GM10847 (cell line): ENCODE data around the gene IGFBP5.

Experiments
- POLR2A ChIP-seq: IDR thresholded peaks from 2 replicates; pipeline ENCODE4 v1.6.1; 2011; ENCODE audit not compliant: insufficient read length; ENCODE audit errors: extremely low read depth

Gene IGFBP5

DNA sequence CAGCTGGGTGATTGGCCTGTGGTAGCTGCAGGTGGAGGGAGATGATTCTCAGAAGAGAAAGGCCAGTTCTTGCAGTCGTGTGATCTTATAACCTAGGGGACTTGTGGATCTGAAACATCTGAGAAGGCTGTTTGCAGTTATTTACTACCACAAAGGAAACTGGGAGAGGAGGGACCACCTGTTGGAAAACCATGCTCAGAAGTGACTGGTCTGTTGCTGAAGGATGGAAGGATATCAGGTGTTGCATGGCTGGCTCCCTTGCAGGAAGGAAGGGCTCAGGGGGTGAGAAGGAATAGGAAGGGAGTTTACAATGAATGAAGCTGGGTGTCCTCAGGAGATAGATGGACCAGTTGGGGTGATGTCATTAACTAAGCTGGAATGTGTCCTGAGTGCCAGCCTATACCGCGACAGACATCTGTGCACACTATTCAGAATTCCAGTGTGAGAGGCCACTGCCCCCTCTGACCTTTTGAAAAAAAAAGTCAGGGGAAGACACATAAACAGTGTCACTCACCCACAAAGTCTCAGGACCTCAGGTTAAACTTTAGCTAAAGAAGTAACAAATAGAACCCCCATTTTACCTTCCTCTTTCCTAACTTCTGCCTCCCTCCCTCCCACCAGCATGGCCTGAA, 44.6 kb downstream of the IGFBP5 start:
- TF ChIP-seq POLR2A: no peak

DNA sequence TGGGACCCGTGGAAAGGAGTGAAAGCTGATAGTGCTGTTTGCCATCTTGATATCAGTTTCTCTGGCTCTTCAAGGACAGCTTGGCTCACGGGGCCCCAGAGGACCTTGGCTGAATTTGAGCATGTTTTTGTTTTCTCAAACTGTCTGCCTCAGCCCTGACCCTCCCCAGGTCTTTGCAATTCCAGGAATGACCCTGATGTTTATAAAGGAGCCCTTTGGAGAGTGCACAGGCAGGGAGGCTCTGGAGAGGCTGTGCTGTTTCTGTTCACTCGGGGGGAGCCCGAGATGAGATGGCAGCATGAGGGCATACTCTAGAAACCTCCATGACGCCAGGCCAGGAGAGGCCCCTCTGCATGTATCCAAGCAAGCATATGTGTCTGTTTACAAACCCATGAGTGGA, 45.8 kb downstream of the IGFBP5 start:
- TF ChIP-seq POLR2A: no peak

DNA sequence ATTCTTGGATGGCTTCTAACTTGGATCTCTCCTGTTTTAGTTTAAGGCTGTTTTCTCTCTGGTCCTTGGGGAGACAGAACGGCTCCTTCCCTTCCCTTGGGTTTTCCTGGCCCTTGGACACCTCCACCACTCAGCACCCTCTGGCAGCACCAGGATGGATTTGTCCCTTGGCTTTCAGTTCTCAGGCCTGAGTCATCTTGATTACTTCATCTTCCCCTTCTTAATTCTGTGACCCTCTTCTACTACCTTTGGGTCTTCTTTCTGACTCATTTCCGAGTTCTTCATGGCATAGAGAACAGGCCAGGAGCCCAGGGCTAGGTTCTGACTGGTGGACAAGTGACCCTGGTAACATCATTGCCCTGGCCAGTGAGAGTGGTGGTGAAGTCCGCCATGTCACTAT, 47.2 kb downstream of the IGFBP5 start:
- no peak for TF ChIP-seq POLR2A

DNA sequence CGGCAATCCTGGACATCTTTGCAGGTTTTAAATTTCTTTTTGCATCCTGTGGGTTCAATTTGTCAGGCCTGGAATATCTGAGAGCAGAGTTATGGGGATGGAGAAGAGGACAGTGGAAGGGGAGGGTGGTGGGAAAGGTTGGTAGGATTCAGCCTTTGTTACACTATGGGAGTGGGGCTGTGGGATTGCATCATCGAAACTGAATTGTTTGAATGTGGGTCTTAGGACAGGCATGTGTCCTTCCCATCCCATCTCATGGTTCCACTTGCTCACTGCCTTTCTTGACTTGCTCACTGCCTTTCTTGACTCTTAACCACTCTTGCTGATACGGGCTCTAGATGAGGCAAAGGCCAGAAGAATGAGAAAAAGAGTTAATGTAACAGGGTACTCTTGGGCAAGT, 49.2 kb downstream of the IGFBP5 start:
- no peak for TF ChIP-seq POLR2A

DNA sequence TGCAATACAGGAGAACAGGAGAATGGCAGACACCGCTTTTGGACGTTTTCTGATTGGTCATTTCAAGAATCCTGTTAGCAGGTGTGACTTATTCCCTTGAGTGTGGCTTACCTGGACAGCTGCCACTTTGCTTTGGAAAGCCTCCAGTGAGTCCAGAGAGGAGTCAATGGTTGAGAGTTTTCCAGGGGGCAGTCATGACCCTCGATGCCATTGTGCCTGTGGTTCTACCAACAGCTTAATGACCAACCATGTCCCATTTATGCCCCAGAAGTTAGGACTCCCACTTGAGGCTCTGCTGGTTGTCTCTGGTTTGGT, 49.8 kb downstream of the IGFBP5 start:
- TF ChIP-seq POLR2A: no peak

DNA sequence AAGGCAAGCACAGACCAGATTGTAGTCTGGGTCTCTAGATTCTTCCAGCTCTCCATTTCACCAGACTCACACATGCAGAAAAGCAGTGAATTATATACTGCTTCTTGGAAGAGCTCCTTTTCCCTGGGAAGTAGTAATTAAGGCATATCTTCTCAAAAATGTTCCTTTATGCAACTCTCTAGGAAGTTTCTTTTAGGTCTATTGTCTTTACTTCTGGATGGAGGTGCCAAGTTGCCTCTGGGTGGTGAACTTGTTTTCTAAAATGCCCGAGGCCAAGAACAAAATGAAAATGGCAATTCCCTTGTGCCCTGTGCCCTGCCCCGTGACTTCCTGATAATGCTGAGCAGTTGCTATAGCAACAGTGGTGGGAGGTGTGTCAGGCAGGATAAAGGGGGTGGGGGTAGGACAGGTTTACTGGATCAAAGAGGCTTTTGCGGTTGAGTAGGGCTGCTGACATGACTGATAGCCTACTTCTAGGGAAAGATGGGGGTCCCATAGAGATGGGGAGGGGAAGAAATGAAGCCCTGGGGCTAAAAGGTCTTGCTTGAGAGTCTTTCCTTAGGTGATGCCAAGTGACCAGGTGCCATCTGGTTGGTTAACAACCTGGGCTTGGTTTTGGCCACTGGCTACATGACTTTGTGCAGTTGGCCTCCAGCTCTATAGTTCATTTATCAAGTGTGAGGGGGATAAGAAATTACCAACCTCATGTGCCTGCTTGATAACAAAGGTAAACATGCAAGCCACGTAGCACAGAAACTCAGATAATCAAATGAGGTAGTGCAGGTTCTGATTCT, 50.3 kb downstream of the IGFBP5 start:
- no peak for TF ChIP-seq POLR2A

DNA sequence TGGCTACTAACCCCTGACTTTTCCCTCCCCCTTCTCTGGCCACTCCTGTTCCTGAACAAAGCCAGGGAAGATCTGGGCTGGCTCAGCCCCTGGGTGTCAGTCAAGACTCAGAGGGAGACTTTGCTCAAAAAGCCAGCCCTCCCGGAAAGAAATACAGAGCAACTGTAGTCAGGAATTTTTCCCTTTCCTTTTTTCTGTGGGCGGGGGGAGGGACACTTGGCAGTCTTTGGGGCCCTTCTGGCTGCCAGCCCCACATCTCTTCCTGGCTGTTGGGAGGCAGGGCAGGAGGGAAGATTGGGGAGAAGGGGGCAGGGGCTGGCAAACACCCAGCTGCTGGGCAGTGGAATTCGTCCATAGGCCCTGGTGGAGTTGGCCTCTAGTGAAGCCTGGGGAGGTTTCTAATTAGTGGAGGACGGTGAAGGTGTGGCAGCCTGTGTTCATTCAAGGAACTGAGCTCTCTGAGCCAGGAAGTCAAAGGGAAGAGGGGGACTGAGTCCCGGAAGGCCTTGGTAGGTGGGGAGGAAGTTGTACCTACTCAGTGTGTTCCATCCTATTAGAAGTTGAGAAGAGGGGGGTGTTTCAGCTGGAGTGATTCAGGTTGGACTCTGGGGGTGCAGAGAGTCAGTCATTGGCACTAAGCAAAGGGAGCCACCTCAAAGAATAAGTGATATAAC, 51.2 kb downstream of the IGFBP5 start:
- TF ChIP-seq POLR2A: no peak

DNA sequence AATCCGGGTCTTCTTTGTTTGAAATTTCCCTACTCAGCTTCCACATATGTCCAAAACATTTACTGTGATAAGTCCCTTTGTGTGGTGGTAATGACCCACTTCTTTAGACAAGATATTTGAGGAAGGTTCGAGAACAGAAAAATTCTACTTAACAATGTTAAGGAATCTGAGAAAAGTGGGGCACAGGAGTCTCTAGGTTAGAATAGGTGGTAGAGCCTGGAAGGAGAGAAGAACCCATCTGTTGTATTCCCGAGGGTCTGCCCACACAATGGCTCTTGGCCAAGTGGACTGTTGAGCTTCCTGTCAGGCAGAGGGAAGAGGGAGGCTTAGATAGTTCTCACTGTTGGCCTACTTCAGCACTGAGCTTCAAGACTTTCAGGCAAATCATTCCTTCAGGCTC, 57.9 kb downstream of the IGFBP5 start:
- TF ChIP-seq POLR2A: no peak

DNA sequence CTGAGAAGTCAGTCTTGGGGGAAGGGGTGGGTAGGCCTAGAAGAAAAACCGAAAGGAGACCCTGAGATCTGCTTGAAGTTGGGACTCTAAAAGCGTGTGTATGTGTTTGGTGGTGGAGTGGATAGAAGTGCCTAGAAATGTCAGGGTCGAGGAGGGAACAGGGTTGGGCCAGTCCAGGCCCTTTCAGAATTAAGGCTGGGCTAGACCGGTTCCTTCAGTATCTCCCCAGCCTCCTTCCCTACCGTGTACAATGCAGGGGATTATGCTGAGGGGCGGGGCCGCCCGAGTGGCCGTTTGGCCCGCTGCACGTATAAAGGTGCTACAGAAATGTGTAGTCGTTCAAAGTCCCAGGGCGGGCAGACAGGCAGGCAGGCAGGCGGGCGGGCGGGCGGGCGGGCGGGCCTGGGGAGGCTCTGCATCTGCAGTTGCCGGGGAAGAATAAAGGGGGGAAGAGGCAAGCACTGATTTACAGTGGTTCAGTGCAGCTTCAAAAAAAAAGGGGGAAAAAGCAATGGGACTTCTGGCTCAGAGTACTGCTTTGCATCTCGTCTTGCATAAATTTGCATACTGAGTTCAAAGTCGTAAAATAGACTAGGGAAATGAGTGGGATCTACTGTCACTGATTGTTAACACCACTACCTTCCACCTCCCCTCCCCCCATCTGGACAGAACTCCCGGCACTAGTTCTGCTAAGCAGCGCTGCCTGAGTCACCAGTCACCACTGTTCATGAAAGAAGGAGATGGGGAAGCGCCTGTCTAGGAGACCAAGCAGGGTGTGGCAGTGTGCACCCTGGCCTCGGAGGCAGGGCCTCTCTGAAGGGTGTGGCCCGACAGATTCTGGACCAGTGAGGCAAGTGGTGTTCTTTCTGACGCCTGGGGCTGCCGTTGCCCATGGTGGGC, 58.5 kb downstream of the IGFBP5 start:
- no peak for TF ChIP-seq POLR2A

DNA sequence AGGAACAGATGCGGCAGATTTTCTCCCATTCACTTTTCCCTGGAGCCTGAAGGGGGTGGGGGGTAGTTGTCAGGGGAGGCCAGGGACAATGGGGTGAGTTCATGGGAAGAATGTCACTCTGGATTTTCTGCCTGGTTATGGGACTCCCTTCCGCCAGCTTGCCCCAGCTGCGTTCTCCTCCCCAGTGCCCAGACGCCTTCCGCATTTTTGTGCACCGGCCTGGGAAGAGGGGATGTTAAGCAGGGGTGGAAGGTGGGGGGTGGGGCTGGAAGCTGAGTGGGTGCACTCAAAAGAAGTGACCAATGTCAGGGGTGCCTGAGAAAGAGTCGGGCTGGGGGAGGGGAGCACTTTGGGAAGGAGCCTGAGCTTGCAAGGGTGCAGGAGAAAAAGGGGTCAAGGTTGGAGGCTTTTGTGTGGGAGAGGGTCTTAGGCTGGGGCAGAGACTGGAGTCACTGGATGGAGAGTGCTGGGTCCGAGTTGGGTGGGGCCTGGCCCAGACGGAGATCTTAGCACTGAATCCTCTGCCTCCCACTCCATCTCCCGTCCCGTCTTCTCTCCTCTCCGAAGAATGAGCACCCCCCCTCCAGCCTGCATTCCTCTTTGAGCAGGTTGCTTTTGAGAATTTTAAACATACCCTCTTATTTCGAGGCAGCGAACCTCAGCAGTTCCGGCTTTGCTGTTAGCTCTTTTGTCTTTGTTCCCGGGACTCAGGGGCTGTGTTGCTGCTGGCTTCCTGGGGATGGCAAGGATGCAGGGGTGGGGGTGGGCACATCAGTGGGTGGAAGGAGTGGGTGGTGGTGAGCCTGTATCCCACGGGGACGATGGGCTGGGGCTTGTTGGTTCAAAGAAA, 59.4 kb downstream of the IGFBP5 start:
- TF ChIP-seq POLR2A: no peak

DNA sequence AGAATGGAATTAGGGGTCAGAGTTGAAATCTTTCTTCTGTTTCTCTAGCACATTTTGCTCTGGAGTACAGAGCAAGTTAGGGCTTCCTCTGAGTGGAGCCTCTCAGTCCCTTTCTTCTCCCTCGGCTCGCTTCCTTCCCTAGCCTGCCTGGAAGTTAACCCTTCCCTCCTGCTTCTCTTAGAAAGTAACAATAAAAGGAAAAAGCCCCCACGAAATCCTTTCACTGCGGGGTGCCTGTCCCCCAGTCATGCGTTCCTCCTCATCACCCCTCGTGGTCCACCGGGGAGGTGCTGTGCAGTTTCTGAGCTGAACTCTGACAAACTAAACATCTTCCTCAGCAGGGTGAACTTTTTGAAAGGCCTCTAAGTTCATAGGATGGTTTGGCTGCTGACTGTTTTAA, 60.2 kb downstream of the IGFBP5 start:
- no peak for TF ChIP-seq POLR2A

DNA sequence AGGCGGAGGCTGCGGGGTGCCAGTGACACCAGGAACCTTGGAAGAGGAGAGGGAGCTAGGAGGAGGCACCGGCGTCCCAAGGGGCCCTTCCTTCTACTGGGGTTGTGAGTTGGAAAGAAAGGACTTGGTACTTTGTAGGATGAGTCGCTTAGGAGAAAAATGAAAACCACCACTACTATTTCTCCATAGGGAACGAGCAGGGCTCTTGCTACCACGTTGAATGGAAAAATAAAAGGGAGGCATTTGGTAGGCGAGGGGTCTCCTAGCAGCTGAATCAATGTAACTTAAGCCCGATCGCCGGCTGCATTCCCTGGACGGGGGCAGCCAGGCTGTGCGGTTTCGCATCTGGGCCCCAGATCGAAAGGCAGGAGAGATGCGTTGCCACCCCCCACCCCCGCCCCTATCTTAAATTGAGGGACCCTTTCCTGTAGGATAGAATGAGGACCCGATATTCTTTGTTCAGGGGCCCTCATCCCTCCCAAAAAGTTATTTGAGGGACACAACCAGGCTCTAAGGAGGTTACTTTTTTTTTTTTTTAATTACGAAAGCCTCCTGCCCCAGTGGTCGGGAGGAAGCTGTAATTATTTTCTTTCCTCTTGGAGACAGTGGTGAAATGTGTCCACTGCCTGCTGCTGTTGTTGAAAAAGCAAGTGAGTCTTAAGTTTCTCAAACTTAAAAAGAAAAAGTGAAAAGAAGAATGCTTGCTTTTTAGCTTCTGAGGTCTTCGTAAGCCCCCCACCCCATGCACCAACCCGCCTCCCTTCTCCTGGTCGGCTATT, 60.8 kb downstream of the IGFBP5 start:
- no peak for TF ChIP-seq POLR2A

DNA sequence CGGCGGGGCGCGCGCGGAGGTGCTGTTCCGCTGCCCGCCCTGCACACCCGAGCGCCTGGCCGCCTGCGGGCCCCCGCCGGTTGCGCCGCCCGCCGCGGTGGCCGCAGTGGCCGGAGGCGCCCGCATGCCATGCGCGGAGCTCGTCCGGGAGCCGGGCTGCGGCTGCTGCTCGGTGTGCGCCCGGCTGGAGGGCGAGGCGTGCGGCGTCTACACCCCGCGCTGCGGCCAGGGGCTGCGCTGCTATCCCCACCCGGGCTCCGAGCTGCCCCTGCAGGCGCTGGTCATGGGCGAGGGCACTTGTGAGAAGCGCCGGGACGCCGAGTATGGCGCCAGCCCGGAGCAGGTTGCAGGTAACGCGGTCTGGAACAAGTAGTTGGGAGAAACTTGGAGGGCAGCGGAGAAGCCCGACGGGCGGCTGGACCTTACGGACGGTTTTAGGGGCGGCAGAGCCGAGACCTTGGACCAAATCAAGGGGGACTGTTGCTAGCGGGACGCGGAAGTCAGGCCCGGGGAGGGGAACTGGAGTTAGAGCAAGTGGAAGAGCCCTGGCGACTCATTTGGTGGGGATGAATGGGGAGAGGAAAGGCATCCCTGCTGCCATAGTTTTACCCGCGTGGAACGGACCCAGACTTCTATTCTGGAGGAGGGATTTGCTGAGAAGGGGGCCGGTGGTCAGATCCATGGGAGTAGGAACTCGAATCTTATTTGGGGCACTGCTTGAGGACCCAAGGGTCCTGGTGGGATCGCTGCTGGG, 61.6 kb downstream of the IGFBP5 start:
- TF ChIP-seq POLR2A: no peak
